ENCODE measurements around the gene CSPG5. TPM values are rescaled to one million over a fixed set of nuclear protein-coding genes. Genes with fewer than 3 reads are reported as not detected.

The CSPG5 gene
- total RNA-seq, 1 experiment from 2014 or later = 3.8 TPM

DNA sequence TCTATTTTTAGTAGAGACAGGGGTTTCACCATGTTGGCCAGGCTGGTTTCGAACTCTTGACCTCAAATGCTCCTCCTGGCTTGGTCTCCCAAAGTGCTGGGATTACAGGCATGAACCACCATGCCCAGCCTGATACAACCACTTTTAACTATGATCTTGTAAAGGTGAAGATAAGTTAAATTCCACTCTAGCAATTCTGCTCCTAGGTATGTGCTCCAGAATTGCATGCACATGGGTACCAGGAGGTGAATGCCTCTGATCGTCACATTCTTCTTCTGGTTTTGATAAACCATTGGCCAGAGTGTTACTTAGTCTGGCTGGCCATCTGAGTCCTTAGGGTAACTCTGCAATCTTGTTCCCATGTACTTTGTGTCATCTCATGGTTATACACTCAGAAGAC, 22.3 kb downstream of the CSPG5 start:
- ChIA-PET CTCF (no interaction called here), RAD21 (ENCODE audit: low non-redundant PET in 1 of 2, low total read pairs in 2 of 2, uncharacterized antibody in 2 of 2, unreplicated experiment in 2 of 2) (no interaction called here), POLR2A (no interaction called here)
- no peak overlapping the region for H3K4me3 ChIP-seq (replicated peaks in 1 of 2; ENCODE audit: low read depth in 1 of 2, low read length in 2 of 2)
- DNase-seq (ENCODE audit: low read depth, low spot score) (no peak), ATAC-seq (no peak)
- H3K27ac ChIP-seq (ENCODE audit: low read depth, low read length) = no peak overlapping the region
- no peak overlapping the region for H2AFZ ChIP-seq (ENCODE audit: low read depth, low read length, poor library complexity, severe bottlenecking)
- H3K27me3 ChIP-seq (ENCODE audit: insufficient read depth, low read length) = no peaks in the 10 kb centered on the region
- no peaks in the 10 kb centered on the region for H3K79me2 ChIP-seq (ENCODE audit: insufficient read depth, low read length)
- TF ChIP-seq, protein P1, sequence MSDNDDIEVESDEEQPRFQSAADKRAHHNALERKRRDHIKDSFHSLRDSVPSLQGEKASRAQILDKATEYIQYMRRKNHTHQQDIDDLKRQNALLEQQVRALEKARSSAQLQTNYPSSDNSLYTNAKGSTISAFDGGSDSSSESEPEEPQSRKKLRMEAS (IDR thresholded peaks at IDR 0.05) = no peak
- TF ChIP-seq ZNF274 (IDR thresholded peaks at IDR 0.05; ENCODE audit: low read depth, low read length) (no peak), ZFX (IDR thresholded peaks at IDR 0.05) (no peak), SP1 (IDR thresholded peaks at IDR 0.05; ENCODE audit: low read depth) (no peak), FOSL1 (IDR thresholded peaks at IDR 0.05; ENCODE audit: low read depth) (no peak), ATF3 (IDR thresholded peaks at IDR 0.05) (no peak), EGR1 (IDR thresholded peaks at IDR 0.05; ENCODE audit: low read depth) (no peak), ELF1 (IDR thresholded peaks at IDR 0.05; ENCODE audit: borderline replicate concordance, low read depth) (no peak), POLR2A (IDR thresholded peaks at IDR 0.05; ENCODE audit: borderline replicate concordance, extremely low read depth, insufficient read depth, insufficient read length) (no peak)
- TF ChIP-seq, protein P2, sequence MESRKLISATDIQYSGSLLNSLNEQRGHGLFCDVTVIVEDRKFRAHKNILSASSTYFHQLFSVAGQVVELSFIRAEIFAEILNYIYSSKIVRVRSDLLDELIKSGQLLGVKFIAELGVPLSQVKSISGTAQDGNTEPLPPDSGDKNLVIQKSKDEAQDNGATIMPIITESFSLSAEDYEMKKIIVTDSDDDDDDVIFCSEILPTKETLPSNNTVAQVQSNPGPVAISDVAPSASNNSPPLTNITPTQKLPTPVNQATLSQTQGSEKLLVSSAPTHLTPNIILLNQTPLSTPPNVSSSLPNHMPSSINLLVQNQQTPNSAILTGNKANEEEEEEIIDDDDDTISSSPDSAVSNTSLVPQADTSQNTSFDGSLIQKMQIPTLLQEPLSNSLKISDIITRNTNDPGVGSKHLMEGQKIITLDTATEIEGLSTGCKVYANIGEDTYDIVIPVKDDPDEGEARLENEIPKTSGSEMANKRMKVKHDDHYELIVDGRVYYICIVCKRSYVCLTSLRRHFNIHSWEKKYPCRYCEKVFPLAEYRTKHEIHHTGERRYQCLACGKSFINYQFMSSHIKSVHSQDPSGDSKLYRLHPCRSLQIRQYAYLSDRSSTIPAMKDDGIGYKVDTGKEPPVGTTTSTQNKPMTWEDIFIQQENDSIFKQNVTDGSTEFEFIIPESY (IDR thresholded peaks at IDR 0.05; ENCODE audit: extremely low read depth, insufficient replicate concordance, low read length) = no peak
- no peaks in the 10 kb centered on the region for H3K9me3 ChIP-seq (ENCODE audit: control insufficient read depth in 1 of 2, insufficient read depth in 1 of 2, low read depth in 1 of 2, low read length in 2 of 2)
- H3K9me2 ChIP-seq (ENCODE audit: insufficient read depth) = no peaks in the 10 kb centered on the region
- no peaks in the 10 kb centered on the region for H4K20me1 ChIP-seq (ENCODE audit: insufficient read depth)
- H3K4me2 ChIP-seq (ENCODE audit: low read length) = no peak overlapping the region
- BruUV-seq (replicated peaks) = no TSS peak
- intact Hi-C loops (cut with micrococcal nuclease) = no loop called here
- no peak overlapping the region for H3K9ac ChIP-seq (ENCODE audit: low read length)
- H3K36me3 ChIP-seq (ENCODE audit: control insufficient read depth in 1 of 2, insufficient read depth in 2 of 2, low read length in 2 of 2) = no peaks in the 10 kb centered on the region
- no peaks in the 10 kb centered on the region for H3K4me1 ChIP-seq (ENCODE audit: control insufficient read depth in 1 of 2, insufficient read depth in 2 of 2, low read length in 2 of 2)

Data from HCT116 (cell line).